MM.1S (cell line): ENCODE data around the gene RPS6KA4.

Source experiments
- CTCF ChIP-seq: fragments of 300-600 bp; sonication (generic); IDR thresholded peaks from 2 replicates; pipeline ENCODE4 v1.5.1; 2016; ENCODE audit warnings: antibody characterized with exemption, low read length, mixed read lengths
- EZH2 ChIP-seq: fragments of 300-600 bp; sonication (generic); optimal IDR thresholded peaks from 2 replicates; pipeline ENCODE3; 2017; ENCODE audit warnings: low read depth, mild to moderate bottlenecking, antibody characterized with exemption, low read length, mixed read lengths

GRCh38 chr11:64395545-64396078, 36.6 kb downstream of the RPS6KA4 start:
- TF ChIP-seq CTCF = no peak
- no peak for TF ChIP-seq EZH2
